ENCODE measurements around the gene TNFRSF21.
"Not testable (repeated sequence)": the region's sequence is repeated elsewhere in the genome, so short reads cannot be mapped to it uniquely, and the experiment has no call there.

TNFRSF21 gene

GRCh38 chr6:47239546-47239945, 70.2 kb downstream of the TNFRSF21 start:
- DNase-seq: no peak
- intact Hi-C loops (cut with DNase I): no loop called here

GRCh38 chr6:47238456-47238995, 71.2 kb downstream of the TNFRSF21 start:
- DNase-seq: no peak
- intact Hi-C loops (cut with DNase I): no loop called here

DNA sequence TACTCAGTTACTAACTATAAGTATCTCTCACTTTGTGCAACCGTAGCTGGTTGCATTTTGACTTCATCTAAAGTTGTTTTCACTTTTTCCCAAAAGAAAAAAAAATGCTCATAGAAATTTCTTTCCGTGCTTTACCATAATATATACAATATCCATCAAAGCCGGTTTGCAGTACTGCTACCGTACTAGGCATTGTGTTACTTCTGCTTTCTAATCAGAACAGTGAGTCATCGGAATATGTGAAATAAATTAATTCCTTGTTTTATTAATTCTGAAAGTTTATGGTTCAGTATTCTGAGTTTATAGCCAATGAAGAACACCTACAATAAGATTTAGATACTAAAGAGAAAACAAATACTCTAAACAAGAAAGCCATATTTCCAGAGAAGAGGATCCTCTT, 72.5 kb downstream of the TNFRSF21 start:
- intact Hi-C loops (cut with DNase I): no loop called here

DNA sequence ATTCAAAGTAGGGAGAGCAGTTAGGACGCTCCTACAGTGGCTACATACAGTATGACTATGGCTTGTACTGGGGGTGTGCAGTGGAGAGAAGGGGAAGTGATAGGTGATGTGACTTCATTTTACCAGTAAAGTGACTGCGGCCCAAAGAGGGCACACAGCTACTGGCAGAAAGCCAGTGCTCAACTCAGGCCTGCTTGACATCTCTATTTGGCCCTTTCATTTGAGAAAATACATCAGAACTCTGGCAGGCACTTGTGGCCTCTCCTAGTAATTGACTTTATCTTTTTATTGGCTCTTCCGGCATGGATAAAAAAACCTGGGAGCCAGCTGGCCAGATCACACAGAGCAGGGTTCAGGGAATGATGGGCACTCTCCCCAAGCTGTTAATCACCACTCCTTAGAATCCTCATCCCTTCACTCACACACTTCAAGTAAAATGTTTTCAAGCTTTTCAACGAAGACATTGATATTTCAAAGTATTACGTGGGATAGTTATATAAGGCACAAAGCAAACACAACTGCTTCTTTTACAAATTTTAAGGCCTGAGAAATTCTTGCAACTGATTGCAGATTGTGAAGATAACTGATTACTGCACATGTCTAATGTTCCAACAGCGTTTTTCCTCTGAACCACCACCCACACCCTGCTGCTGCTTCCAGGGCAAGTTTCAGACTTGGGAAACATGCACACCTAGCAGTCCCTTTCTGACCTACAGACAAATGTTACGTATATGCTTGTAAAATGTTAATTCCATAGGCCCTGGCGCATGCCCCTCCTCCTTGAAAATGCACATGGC, 73.5 kb downstream of the TNFRSF21 start:
- intact Hi-C loops (cut with DNase I): no loop called here
- DNase-seq: peak in 3 of 42 donors; percentile 15 to 22 (median 21)

More for the DNA sequence above, 72.5 kb downstream of the TNFRSF21 start:
- DNase-seq: no peak

GRCh38 chr6:47235421-47235820, 74.3 kb downstream of the TNFRSF21 start:
- DNase-seq: no peak
- intact Hi-C loops (cut with DNase I): no loop called here

DNA sequence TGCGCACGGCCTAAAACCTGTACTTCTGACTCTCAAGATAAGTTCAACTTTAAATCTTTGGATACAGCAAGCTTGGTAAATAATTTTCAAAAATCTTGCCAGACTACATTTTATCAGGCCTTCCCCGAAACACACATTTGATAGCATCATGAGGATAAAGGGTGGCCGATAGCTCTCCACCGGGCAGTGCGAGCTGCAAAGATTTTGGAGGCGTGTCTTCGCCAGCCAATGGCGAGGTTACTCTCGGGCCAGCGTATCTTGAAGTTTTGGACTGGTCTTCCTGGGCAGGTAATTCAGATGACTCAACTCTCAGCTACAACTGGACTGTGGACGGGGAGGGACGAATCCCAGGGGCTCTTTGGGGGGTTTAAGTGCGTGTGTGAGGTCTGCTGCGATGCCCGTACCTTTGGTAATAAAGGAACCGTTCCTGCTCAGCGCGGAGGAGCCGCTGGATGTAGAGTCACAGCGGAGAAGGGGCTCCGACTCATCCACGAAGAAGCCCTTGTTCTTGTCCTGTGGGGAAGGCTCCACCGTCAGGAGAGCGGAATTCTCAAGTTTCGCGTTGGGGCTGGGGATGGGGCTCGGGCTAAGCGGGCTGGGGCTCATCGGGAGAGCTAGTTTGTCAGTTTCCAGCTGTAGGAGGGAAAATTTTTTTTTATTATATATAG, 75.3 kb downstream of the TNFRSF21 start:
- DNase-seq: no peak
- intact Hi-C loops (cut with DNase I): no loop called here

DNA sequence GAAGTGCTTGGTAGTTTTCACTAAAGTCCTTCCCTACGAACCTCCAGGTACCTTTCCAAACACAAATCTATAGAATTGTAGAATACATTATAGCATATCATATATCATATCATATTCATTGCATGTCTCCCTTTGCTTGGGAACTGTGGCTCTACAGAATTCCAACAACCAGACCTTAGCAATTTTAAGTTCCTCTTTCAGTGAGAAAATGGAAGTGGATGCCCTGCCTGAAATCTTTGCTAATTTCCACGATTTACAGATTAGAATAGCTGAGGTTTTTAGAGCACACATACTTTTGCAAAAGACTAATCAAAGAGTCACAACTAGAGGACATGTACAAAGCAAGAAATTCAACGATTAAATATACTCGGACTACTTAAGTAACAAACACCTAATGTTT, 78.6 kb downstream of the TNFRSF21 start:
- no peak for DNase-seq
- intact Hi-C loops (cut with DNase I): no loop called here

- DNase-seq: no peak
- intact Hi-C loops (cut with DNase I): no loop called here
These were observed 79.1 kb downstream of the TNFRSF21 start for GRCh38 chr6:47230579-47230978.

DNA sequence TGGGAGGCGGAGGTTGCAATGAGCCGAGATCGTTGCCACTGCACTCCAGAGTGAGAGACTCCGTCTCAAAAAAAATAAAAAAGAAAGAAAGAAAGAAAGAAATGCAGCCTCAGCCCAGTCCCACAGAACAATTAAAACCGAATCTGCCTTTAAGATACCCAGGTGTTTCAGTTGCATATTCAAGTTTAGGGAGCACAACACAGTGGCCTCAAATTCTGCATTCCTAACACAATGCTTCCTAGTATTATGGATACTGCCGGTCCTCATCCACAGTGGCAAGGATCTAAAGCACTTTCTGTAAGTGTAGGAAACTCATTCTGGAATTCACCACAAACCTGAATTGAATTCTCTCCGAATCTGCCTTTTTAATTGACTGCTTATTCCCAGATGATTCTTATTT, 80.5 kb downstream of the TNFRSF21 start:
- DNase-seq: no peak
- intact Hi-C loops (cut with DNase I): no loop called here

DNA sequence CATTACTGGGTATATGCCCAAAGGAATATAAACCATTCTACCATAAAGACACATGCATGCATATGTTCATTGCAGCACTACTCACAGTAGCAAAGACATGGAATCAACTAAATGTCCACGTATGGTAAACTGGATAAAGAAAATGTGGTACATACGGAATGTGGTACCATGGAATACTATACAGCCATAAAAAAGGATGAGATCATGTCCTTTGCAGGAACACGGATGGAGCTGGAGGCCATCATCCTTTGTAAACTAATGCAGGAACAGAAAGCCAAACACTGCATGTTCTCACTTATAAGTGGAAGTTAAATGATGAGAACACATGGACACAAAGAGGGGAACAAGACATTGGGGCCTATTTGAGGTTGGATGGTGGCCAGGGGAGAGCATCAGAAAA, 81.6 kb downstream of the TNFRSF21 start:
- intact Hi-C loops (cut with DNase I); DNase-seq: not testable (repeated sequence)

GRCh38 chr6:47223251-47223650, 86.5 kb downstream of the TNFRSF21 start:
- intact Hi-C loops (cut with DNase I); DNase-seq: not testable (repeated sequence)

- no peak for DNase-seq
- intact Hi-C loops (cut with DNase I): no loop called here
These were observed 88.1 kb downstream of the TNFRSF21 start for GRCh38 chr6:47221565-47221964.

- intact Hi-C loops (cut with DNase I): no loop called here
- no peak for DNase-seq
These were observed 100.1 kb downstream of the TNFRSF21 start for GRCh38 chr6:47209632-47210031.

GRCh38 chr6:47207261-47207660, 102.4 kb downstream of the TNFRSF21 start:
- intact Hi-C loops (cut with DNase I): no loop called here

GRCh38 chr6:47206626-47207025, 103.1 kb downstream of the TNFRSF21 start:
- DNase-seq: no peak
- intact Hi-C loops (cut with DNase I): no loop called here

More at GRCh38 chr6:47207261-47207660, 102.4 kb downstream of the TNFRSF21 start:
- no peak for DNase-seq

DNA sequence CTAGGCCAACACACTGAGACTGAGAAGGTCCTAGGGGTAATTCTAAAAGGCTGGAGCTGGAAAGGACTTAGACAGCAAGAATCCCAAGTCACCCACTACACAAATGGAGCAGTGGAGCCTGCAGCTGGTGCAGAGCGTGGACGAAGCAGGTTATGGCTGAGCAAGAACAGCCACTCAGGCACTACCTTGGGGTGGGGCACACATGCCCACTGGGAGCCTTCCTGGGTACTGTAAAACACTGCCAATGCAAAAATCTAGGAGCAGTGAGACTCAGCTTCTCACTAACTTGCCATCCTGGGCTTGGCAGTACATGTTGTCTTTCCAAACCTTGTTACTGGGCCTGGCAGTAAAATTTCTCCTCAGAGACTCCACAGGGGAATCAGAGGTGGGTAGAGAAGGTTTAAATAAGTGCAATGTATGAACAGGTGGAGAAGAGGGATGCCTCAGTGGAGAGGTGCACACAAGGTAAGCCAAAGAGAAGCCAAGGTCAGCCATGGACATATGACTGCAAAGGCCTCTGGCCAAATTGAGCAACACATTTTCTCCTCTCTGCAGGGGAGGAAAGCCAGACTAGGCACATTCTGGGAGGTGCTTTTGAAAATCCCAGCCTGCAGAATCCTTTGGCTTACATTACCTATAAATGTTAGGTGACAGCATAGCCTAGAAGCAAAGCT, 105.6 kb downstream of the TNFRSF21 start:
- intact Hi-C loops (cut with DNase I): no loop called here
- DNase-seq: no peak

DNA sequence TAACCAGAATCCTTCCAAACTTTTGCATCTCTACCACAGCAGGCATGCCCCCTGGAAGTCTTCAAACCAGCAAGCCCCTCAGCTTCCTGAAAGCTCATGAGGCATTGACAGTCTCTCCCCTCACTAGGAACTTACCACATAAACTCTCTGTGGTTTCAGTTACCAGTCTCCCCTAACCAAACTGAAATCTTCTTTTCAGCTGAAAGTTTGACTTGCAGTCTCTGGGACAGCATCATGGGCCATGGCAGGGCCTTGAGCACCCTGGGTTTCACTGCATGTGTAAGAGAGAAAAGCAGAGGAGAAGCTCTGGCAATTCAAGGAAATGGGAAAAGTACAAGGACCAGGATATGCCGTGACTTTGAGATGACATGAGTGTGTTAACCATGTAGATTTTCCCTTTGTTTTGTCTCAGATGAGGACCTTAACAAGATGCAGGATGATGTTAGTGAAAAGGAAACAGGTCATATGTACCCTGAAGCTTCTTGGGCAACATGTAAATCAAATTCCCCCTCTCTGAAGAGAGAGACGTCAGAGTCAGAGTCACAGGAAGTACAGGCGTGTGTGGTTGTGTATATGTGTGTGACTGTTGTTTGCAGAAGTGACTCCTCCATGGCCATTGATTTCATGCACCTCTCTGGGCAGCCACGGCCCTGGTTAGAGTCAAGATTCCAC, 106.3 kb downstream of the TNFRSF21 start:
- no peak for DNase-seq
- intact Hi-C loops (cut with DNase I): no loop called here

DNA sequence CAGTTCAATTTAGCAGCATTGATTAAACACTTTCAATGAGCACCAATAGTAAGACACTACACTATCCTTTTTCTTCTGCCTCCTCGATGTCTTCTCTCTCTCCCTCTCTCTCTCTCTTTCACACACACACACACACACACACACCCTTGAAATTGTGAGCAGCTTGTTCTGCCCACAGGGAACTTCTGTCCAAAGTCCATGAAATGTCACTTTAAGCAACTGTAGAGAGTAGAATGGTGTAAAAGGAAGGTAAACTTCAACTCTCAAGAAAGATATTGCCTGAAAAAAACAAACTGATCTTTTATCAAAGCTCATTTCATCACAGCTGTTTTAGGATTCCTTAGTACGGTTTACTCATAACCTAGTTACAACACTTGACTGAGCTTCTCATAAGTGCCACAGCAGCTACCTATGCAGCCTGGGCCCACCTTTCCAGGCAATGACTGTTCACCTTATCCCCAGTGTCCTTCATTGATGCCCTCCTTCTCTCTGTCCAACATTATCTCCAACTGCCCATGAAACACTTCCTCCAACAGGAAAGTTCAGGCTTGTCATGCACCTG, 107.0 kb downstream of the TNFRSF21 start:
- no peak for DNase-seq
- intact Hi-C loops (cut with DNase I): no loop called here

Measured in head of caudate nucleus (tissue), 42 donors.